ENCODE data around the gene PID1.
"Not testable (repeated sequence)": the region's sequence is repeated elsewhere in the genome, so short reads cannot be mapped to it uniquely, and the experiment has no call there.

Gene PID1

DNA sequence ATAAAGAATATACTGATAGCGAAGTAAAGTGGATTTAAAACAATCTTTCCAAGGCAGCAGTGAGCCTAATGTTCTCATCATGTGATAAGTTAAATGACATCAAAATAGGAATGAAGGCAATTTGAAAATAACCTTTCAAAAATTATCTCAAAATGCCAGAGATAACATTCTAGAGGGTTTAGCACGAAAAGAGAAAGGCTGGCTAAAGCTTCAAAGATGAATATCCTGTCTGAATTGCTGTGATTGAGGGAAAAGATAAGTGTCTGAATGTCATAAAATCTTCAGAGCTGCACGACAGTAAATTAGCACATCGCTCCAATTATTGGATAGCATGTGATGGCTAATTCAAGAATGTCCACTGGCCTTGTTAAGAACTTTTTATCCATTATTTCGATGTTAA is 159.3 kb downstream of the PID1 start:
- DNase-seq (ENCODE audit: low spot score) = no peak

- no peak for DNase-seq (ENCODE audit: low spot score)
These were observed 161.9 kb downstream of the PID1 start for GRCh38 chr2:229109195-229109594.

DNA sequence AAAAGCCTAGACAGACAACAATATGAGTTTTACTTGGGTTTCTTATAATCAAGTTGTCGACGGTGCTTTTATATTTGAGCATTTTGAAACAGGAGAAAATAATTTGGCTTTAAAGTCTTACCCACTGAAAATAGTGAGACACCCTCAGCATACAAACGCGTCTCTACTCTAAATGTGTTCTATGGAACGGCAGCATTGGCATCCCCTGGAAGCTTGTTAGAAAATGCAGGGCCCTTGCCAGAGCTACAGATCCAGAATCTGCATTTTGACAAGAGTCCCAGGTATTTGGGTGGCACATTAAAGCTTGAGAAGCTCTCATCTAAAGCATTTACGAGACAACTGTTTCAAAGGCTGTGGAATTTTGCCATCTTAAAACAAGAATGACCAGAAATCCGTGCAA is 163.5 kb downstream of the PID1 start:
- DNase-seq (ENCODE audit: low spot score) = no peak

DNA sequence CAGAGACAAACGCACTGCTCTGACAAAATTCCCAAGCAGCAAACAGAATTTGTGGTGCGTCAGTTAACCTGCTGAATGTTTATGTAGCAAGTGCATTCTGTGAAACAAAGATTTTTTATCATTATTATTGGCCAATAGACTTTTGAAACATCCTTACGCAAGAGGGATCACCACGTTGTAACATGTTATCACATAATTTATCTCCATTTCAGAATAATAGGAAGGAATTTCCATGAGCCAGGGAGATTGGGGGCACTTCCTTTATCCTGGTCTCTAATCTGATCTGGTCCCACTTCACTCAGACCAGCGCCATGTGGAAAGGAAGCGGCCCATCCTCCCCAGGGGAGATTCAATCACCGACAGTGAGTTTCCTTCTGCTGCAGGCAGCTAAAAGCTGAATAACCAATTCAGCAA is 166.1 kb downstream of the PID1 start:
- no peak for DNase-seq (ENCODE audit: low spot score)

DNA sequence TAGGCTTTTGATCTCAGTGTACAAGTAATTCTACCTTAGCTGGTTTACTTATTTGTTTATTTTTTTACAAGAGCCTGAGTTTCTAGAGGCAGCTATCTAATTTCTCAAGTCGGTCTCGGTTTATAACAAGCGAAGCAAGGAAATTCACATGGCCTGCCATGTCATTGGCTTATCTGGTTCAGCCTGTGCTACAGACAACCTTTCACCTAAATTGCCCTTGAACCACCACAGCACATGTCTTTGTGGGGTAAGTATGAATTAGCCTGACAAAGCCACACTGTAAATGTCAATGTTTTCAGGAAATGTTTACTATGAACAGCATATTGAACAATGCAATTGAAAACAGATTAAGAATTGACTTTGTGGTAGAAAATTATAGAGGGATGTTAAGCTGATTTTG is 167.1 kb downstream of the PID1 start:
- no peak for DNase-seq (ENCODE audit: low spot score)

DNA sequence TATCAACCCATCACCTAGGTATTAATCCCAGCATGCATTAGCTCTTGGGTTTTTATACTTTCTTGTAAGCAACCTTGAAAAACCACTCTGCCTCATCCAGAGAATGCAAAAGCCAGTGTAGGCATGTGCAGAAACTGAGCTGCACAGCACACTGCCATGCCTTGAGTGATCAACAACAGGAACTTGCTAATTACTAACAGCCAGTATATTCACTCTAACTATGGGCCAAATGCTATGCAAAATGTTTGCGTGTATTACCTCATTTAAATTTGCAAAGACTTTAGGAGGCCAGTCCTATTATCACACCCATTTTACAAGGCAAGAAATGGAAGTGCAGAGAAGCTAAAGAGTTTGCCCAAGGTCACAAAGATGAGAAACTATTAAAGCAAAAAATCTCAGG is 169.8 kb downstream of the PID1 start:
- no peak for DNase-seq (ENCODE audit: low spot score)

DNA sequence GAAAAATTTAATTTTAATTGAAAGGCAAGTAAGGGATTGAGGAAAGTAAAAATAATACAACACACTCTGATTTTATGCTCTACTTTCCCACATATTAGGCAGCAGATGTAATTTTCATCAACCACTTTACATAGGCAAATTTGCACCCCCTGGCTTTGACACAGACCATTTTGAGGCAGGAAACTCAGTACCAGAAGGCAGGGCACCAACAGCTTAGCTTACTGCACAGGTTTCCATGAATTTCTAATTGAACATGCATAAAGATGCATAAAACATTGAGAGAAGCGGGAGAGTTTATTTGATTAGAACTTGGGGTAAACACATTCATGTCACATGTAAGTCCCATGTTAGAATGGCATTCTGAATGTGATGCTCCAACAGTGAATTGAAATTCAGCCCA is 171.9 kb downstream of the PID1 start:
- DNase-seq (ENCODE audit: low spot score) = no peak

- DNase-seq (ENCODE audit: low spot score) = no peak
These were observed 172.3 kb downstream of the PID1 start for GRCh38 chr2:229098801-229099200.

- no peak for DNase-seq (ENCODE audit: low spot score)
These were observed 174.5 kb downstream of the PID1 start for GRCh38 chr2:229096409-229097066.

GRCh38 chr2:229095472-229095871 is 175.6 kb downstream of the PID1 start:
- no peak for DNase-seq (ENCODE audit: low spot score)

- DNase-seq (ENCODE audit: low spot score) = no peak
These were observed 180.9 kb downstream of the PID1 start for GRCh38 chr2:229090225-229090624.

DNA sequence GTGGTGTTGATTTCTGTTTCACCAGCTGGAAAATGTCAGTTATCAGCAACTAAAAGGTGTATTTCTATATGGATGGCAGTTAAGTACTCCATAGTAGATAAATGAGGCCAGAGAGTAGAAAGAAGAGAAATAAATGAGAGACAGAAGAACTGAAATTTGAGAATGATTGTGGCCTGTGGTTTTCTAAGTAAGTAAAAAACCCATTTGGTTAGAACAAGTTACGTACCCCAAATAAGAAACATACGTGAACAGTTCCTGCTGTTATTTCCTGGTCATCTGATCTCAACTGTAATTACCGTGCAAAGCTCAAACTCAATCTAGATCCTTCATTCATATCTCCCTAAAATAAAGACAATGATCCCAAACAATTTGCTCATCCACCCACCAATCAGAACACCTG is 181.3 kb downstream of the PID1 start:
- DNase-seq (ENCODE audit: low spot score) = no peak

GRCh38 chr2:229088966-229089700 is 182.0 kb downstream of the PID1 start:
- no peak for DNase-seq (ENCODE audit: low spot score)

GRCh38 chr2:229088517-229088913 is 182.6 kb downstream of the PID1 start:
- no peak for DNase-seq (ENCODE audit: low spot score)

- DNase-seq (ENCODE audit: low spot score) = no peak
These were observed 183.1 kb downstream of the PID1 start for GRCh38 chr2:229087843-229088516.

DNA sequence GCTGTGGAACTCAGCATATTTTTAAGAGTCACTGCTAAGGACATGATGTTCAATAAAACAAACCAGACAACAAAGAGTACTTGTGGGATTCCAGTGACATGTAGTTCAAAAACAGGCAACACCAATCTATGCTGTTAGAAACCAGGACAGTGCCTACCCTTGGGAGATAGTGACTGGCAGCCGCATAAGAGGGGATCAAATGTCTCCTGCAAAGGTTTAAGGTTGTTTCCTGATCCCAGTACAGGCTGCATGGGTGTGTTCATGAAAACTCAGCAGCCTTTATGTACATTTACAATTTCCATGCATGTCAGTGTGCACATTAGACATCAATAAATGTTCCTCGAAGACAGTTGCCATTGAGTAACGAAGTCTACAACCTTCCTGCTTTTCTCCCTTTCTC is 183.8 kb downstream of the PID1 start:
- DNase-seq (ENCODE audit: low spot score) = no peak

DNA sequence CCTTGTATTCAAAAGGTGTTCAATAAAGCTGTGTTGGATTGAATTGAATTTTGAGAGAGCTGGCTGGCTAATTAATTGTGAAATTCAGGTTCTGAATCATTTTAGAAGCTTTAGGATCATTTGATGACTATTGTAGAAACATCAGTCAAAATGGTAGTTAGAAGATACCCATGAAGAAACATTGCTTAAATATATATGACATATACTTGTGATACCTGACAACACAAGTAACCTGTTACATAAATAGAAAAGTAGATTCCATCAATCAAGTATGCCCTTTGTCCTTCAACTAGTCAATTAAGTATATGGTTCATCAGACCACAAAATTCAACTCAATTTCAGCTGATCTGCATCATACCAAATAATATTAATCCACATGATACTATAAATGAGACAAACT is 185.6 kb downstream of the PID1 start:
- DNase-seq (ENCODE audit: low spot score) = no peak

- DNase-seq (ENCODE audit: low spot score) = no peak
These were observed 186.6 kb downstream of the PID1 start for GRCh38 chr2:229084447-229084846.

DNA sequence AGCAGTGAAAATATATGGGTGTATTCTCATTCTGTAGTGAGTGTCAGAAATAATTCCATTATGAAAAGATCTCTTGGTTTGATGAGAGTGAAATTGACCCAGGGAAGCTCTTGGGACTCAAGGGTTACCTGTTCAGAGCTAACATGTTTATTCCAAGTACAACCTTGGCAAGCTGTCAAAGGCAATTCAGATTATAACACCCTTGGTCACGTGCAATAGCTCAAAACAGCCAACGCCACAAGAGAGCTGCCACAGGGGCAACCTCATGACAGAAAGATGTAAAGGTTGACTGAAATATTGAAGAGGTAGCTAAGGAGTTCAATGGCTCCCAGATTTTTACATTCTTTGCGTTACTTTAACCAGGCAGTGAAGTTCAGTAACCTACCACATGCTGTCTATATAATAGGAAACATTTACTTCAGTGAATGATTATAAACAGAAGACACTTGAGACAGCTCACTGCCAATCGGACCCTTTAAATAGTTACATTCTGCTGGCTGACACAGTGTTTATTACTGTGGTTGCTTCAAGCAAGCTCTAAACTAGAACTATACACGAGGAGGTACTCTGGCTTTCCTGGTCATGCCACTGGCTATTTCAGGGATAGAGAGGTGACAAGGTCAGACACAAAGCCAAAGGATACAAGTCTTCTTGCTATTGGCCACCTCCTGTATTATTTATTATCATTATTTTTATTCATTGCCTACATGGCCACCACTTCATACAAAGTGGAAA is 187.3 kb downstream of the PID1 start:
- DNase-seq (ENCODE audit: low spot score) = no peak

GRCh38 chr2:229081411-229081810 is 189.7 kb downstream of the PID1 start:
- DNase-seq (ENCODE audit: low spot score) = no peak

- no peak for DNase-seq (ENCODE audit: low spot score)
These were observed 190.9 kb downstream of the PID1 start for GRCh38 chr2:229080172-229080571.

DNA sequence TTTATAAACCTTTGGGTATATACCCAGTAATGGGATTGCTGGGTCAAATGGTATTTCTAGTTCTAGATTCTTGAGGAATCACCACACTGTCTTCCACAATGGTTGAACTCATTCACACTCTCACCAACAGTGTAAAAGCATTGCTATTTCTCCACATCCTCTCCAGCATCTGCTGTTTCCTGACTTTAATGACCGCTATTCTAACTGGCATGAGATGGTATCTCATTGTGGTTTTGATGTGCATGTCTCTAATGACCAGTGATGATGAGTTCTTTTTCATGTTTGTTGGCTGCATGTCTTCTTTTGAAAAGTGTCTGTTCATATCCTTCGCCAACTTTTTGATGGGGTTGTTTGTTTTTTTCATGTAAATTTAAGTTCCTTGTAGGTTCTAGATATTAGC is 194.2 kb downstream of the PID1 start:
- DNase-seq (ENCODE audit: low spot score) = not testable (repeated sequence)

GRCh38 chr2:229073935-229074334 is 197.2 kb downstream of the PID1 start:
- no peak for DNase-seq (ENCODE audit: low spot score)
